ENCODE measurements around the gene MELTF. TPM values are rescaled to one million over a fixed set of nuclear protein-coding genes. Genes with fewer than 3 reads are reported as not detected.

Gene MELTF
- 8.7 TPM for total RNA-seq
- polyA plus RNA-seq (ENCODE audit: insufficient read depth, low read depth, low replicate concordance), result 6.1 TPM
- long read RNA-seq, donor 1, result 0 reads
- long read RNA-seq, donor 2, partial matches to known transcripts, result 8 of 8 reads
- long read RNA-seq, donor 2, other reads (novel, unspliced or antisense), result 0 of 8 reads
- long read RNA-seq, donor 3, result 0 reads
- long read RNA-seq, donor 4, result 0 reads
- long read RNA-seq, donor 5, result 0 reads
- long read RNA-seq, donor 6, result 0 reads
- long read RNA-seq, donor 7, partial matches to known transcripts, result 3 of 14 reads
- long read RNA-seq, donor 7, other reads (novel, unspliced or antisense), result 8 of 14 reads
- long read RNA-seq, donor 8, partial matches to known transcripts, result 13 of 19 reads
- long read RNA-seq, donor 8, other reads (novel, unspliced or antisense), result 6 of 19 reads
- long read RNA-seq, donor 9, result 0 reads
- long read RNA-seq, donor 10, result 0 reads

GRCh38 chr3:197029511-197030167, at the start of gene MELTF:
Gene MELTF (minus strand): TSS chr3:197029817. CDS start chr3:197029702, 115 bp downstream.
- Histone ChIP-seq H3K36me3 (ENCODE audit: control insufficient read depth in 2 of 3, insufficient read depth in 3 of 3, low read length in 3 of 3) (no peaks in the 10 kb centered on the region), H3K9ac (ENCODE audit: low read length in 3 of 3) (no peak within 1 kb of the TSS), H3K4me1 (ENCODE audit: control insufficient read depth in 2 of 3, insufficient read depth in 2 of 3, low read depth in 1 of 3, low read length in 3 of 3) (peaks cover 0 to 6% (median 0%) of the 10 kb centered on the region in 3 donors), H3K4me3 (ENCODE audit: low read length in 3 of 3) (peak within 1 kb of the TSS in 1 of 3 donors; percentile 17), H3K9me3 (ENCODE audit: control insufficient read depth in 2 of 3, insufficient read depth in 1 of 3, low read length in 3 of 3) (no peaks in the 10 kb centered on the region), H3K27me3 (ENCODE audit: control insufficient read depth, insufficient read depth, low read length) (peaks cover 1% of the 10 kb centered on the region), H3K27ac (ENCODE audit: low read depth in 2 of 2, low read length in 2 of 2) (no peak within 1 kb of the TSS)
- peak in 4 of 5 donors; percentile 41 to 69 (median 50) for DNase-seq
- peak; percentile 56 for TF ChIP-seq CTCF (IDR thresholded peaks at IDR 0.05; ENCODE audit: borderline replicate concordance, extremely low read depth, insufficient read depth)
- FAIRE-seq, result no peak
- intact Hi-C loops (cut with DNase I), result no loop called here

DNA sequence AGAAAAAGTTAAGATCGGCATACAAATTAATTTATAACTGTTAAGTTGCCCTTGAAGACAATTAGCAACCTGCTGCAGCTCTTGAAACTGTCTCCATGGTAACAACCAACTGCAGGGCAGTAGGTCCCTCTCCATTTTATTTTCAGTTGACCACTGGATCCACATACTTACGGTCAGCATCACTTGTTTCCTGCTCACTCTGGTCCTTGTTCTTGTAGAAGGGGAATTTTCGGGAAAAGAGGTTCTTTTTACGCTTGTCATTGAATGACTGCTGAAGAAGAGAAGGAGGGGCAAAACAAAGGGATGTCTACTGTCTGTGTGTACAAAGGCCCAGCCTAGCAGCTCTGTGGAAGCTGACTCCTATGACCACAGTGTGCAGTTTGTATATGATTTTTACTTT, 46.8 kb upstream of the MELTF start:
- Histone ChIP-seq H3K27ac (ENCODE audit: low read depth in 2 of 2, low read length in 2 of 2) (no peak overlapping the region), H3K4me1 (ENCODE audit: control insufficient read depth in 2 of 3, insufficient read depth in 2 of 3, low read depth in 1 of 3, low read length in 3 of 3) (no peaks in the 10 kb centered on the region), H3K9me3 (ENCODE audit: control insufficient read depth in 2 of 3, insufficient read depth in 1 of 3, low read length in 3 of 3) (no peaks in the 10 kb centered on the region), H3K27me3 (ENCODE audit: control insufficient read depth, insufficient read depth, low read length) (no peaks in the 10 kb centered on the region), H3K36me3 (ENCODE audit: control insufficient read depth in 2 of 3, insufficient read depth in 3 of 3, low read length in 3 of 3) (no peaks in the 10 kb centered on the region), H3K4me3 (ENCODE audit: low read length in 3 of 3) (no peak overlapping the region), H3K9ac (ENCODE audit: low read length in 3 of 3) (no peak overlapping the region)
- intact Hi-C loops (cut with DNase I), result no loop called here
- TF ChIP-seq CTCF (IDR thresholded peaks at IDR 0.05; ENCODE audit: borderline replicate concordance, extremely low read depth, insufficient read depth), result no peak
- no peak for DNase-seq
- FAIRE-seq, result no peak

DNA sequence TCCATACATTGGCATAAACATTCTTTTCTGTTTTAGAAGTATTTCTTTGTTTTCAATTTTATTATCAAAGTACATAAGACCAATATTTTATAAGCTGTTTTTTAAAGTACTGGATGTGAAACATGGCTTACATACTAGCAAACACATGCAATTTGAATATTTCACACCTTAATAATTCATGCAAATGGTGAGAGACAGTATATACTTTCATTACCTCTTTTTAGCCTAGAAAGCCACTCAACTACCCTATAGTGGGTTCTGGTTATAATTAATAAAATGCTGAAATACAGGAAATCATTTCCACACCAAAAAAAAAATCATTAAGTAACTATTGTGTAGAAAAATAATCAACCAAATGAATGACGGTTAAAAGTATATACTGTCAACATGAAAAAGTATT, 38.5 kb upstream of the MELTF start:
- FAIRE-seq (no peak), DNase-seq (no peak)
- intact Hi-C loops (cut with DNase I), result no loop called here
- Histone ChIP-seq H3K27ac (ENCODE audit: low read depth in 2 of 2, low read length in 2 of 2) (no peak overlapping the region), H3K9me3 (ENCODE audit: control insufficient read depth in 2 of 3, insufficient read depth in 1 of 3, low read length in 3 of 3) (no peaks in the 10 kb centered on the region), H3K27me3 (ENCODE audit: control insufficient read depth, insufficient read depth, low read length) (no peaks in the 10 kb centered on the region), H3K36me3 (ENCODE audit: control insufficient read depth in 2 of 3, insufficient read depth in 3 of 3, low read length in 3 of 3) (peaks cover 2 to 14% (median 8%) of the 10 kb centered on the region in 3 donors), H3K9ac (ENCODE audit: low read length in 3 of 3) (no peak overlapping the region), H3K4me3 (ENCODE audit: low read length in 3 of 3) (no peak overlapping the region), H3K4me1 (ENCODE audit: control insufficient read depth in 2 of 3, insufficient read depth in 2 of 3, low read depth in 1 of 3, low read length in 3 of 3) (no peaks in the 10 kb centered on the region)
- no peak for TF ChIP-seq CTCF (IDR thresholded peaks at IDR 0.05; ENCODE audit: borderline replicate concordance, extremely low read depth, insufficient read depth)

All from kidney (tissue), 22 donors.